Endothelial cell of umbilical vein (primary cell): ENCODE data around the gene GPR78. TPM values are rescaled to one million over a fixed set of nuclear protein-coding genes. Genes with fewer than 3 reads are reported as not detected.

ENCODE experiments used
- BruUV-seq: library from RNA; stranded (reverse); fragments of 400-500 nt; replicated peaks from 2 replicates; lab custom pipeline; 2021; lab: Mats Ljungman, UMichigan
- CTCF ChIA-PET: fragments of 300-600, 350-600 bp; sonication (Branson Sonifier 250); formaldehyde crosslinking; loops from one replicate; lab custom pipeline; 2021; ENCODE audit warnings: antibody characterized with exemption, inconsistent platforms; lab: Charles Lee
- POLR2A ChIA-PET: fragments of 300-600, 350-600 bp; sonication (Branson Sonifier 250); formaldehyde crosslinking; loops from one replicate; lab custom pipeline; 2021; ENCODE audit warnings: antibody characterized with exemption, inconsistent platforms; lab: Charles Lee
- DNase-seq: peaks from one replicate; pipeline ENCODE4 v3.0.0-alpha.2; 2011; ENCODE audit warnings: low read depth, low spot score
- FAIRE-seq: peaks from 2 replicates; lab custom pipeline; 2011; peaks lifted over from hg19 to GRCh38; lab: Jason Lieb, UNC
- H2AFZ ChIP-seq: 2 replicates; pipeline ENCODE4 v1.6.0; 2012; ENCODE audit warnings: low read depth, low read length, control low read depth, inconsistent platforms
- H3K27ac ChIP-seq: 2 replicates; pipeline ENCODE4 v1.5.1; 2011; ENCODE audit warnings: low read depth, mild to moderate bottlenecking, control low read depth, low read length, moderate library complexity; ENCODE audit not compliant: insufficient read depth
- H3K27me3 ChIP-seq, 2 experiments: 2 replicates each; pipeline versions ENCODE4 v1.6.0 to v1.6.1; 2011; ENCODE audit warnings: low read length in 2 of 2, mixed read lengths in 1 of 2; ENCODE audit not compliant: control insufficient read depth in 2 of 2, insufficient read depth in 2 of 2
- H3K36me3 ChIP-seq, 2 experiments: 2 replicates in 1 of 2; 3 replicates in 1 of 2; pipeline ENCODE4 v1.5.1; 2011; ENCODE audit warnings: low read length in 2 of 2, mild to moderate bottlenecking in 1 of 2, moderate library complexity in 1 of 2; ENCODE audit not compliant: control insufficient read depth in 2 of 2, insufficient read depth in 2 of 2; ENCODE audit errors: extremely low read depth in 1 of 2
- H3K4me1 ChIP-seq: 3 replicates; pipeline ENCODE4 v1.5.1; 2011; ENCODE audit warnings: mild to moderate bottlenecking, low read length; ENCODE audit not compliant: control insufficient read depth, insufficient read depth; ENCODE audit errors: extremely low read depth
- H3K4me2 ChIP-seq: 2 replicates; pipeline ENCODE4 v1.6.1; 2011; ENCODE audit warnings: low read length, control low read depth, mixed read lengths; ENCODE audit not compliant: insufficient read depth
- H3K4me3 ChIP-seq, 3 experiments: fragments of 200-600 bp in 1 of 3; sonication (generic), shearing (Covaris generic) in 1 of 3; replicated peaks in 1 of 3; 2 replicates each; pipeline ENCODE4 v1.5.1; 2011 to 2016; ENCODE audit warnings: control low read depth in 3 of 3, low read length in 3 of 3, mild to moderate bottlenecking in 2 of 3, inconsistent platforms in 1 of 3, low read depth in 1 of 3, moderate library complexity in 1 of 3; ENCODE audit not compliant: insufficient read depth in 1 of 3
- H3K79me2 ChIP-seq: 2 replicates; pipeline ENCODE4 v1.6.0; 2012; ENCODE audit warnings: low read length, inconsistent platforms; ENCODE audit not compliant: control insufficient read depth, insufficient read depth
- H3K9ac ChIP-seq: replicated peaks from 2 replicates; pipeline ENCODE3; 2011; ENCODE audit warnings: low read length, control low read depth; ENCODE audit not compliant: insufficient read depth; ENCODE audit errors: extremely low read depth
- H3K9me1 ChIP-seq: replicated peaks from 3 replicates; pipeline ENCODE4 v1.6.0; 2011; ENCODE audit warnings: mild to moderate bottlenecking, low read length; ENCODE audit not compliant: control insufficient read depth, insufficient read depth; ENCODE audit errors: extremely low read depth
- H3K9me3 ChIP-seq: replicated peaks from 2 replicates; pipeline ENCODE4 v1.5.1; 2012; ENCODE audit warnings: low read length, inconsistent platforms; ENCODE audit not compliant: control insufficient read depth, insufficient read depth
- H4K20me1 ChIP-seq: replicated peaks from 2 replicates; pipeline ENCODE3; 2011; ENCODE audit warnings: mild to moderate bottlenecking, low read length; ENCODE audit not compliant: control insufficient read depth, insufficient read depth; ENCODE audit errors: extremely low read depth
- EZH2 ChIP-seq: IDR thresholded peaks from 2 replicates; pipeline ENCODE4 v1.6.1; 2012; ENCODE audit warnings: borderline replicate concordance, low read depth, mild to moderate bottlenecking, moderate library complexity, low read length, inconsistent platforms; ENCODE audit not compliant: severe bottlenecking
- FOS ChIP-seq: IDR thresholded peaks from 2 replicates; pipeline ENCODE4 v1.6.1; 2011; ENCODE audit warnings: mild to moderate bottlenecking, low read length, moderate library complexity, borderline replicate concordance; ENCODE audit not compliant: insufficient read depth
- JUN ChIP-seq: IDR thresholded peaks from 2 replicates; pipeline ENCODE4 v1.6.1; 2011; ENCODE audit warnings: borderline replicate concordance, low read depth; ENCODE audit not compliant: insufficient read length, insufficient read depth
- MYC ChIP-seq: IDR thresholded peaks from one replicate; pipeline ENCODE4 v1.6.1; 2011; ENCODE audit warnings: mild to moderate bottlenecking, low read depth, low read length
- POLR2A ChIP-seq: IDR thresholded peaks from 2 replicates; pipeline ENCODE4 v1.6.1; 2012; ENCODE audit warnings: low read depth, mild to moderate bottlenecking, control low read depth, low read length
- POLR2AphosphoS5 ChIP-seq: IDR thresholded peaks from 2 replicates; pipeline ENCODE4 v1.6.1; 2012; ENCODE audit warnings: low read depth, mild to moderate bottlenecking, control low read depth, low read length, moderate library complexity; ENCODE audit not compliant: insufficient read depth
- dilution Hi-C: fragments of 300-500 bp; cut with MboI; formaldehyde crosslinking; loops from one replicate; pipeline ENCODE4 v1.15.0; 2019; ENCODE audit warnings: low sequenced_read_pairs; ENCODE audit not compliant: extremely low pct_ligation_motif_present
- intact Hi-C: fragments of 100-400 bp; cut with micrococcal nuclease; formaldehyde crosslinking; loops from one replicate; pipeline ENCODE4 v1.10.0; 2022
- polyA plus RNA-seq, 4 experiments: library from polyadenylated mRNA; depleted of rRNA in 3 of 4; stranded (reverse) in 3 of 4; unstranded in 1 of 4; fragments of >200 nt; gene quantifications; 2 replicates each; pipeline versions ENCODE4 v1.2.1 to v1.2.3, GENCODE V29; 2011 to 2012; ENCODE audit warnings: missing spikeins in 1 of 4
- total RNA-seq: library from RNA; stranded (reverse); gene quantifications from 2 replicates; pipeline ENCODE4 v1.2.3, GENCODE V29; 2021
- TF ChIP-seq, protein P1 (sequence below): IDR thresholded peaks from 2 replicates; pipeline ENCODE4 v1.6.1; 2011; ENCODE audit not compliant: insufficient read depth, insufficient read length
- TF ChIP-seq, protein P2 (sequence below), 2 donors: IDR thresholded peaks; 1 replicate in 1 of 2; 2 replicates in 1 of 2; pipeline ENCODE4 v1.5.1; 2011; ENCODE audit warnings: low read length in 2 of 2, mild to moderate bottlenecking in 2 of 2, moderate library complexity in 2 of 2, control low read depth in 1 of 2, inconsistent platforms in 1 of 2, low read depth in 1 of 2; ENCODE audit not compliant: insufficient read depth in 1 of 2; ENCODE audit errors: extremely low read depth in 1 of 2

The GPR78 gene
- total and polyA plus RNA-seq, 2 donors (not counting 3 experiments of a cell fraction or from before 2014, with no cell fraction given), result not detected

DNA sequence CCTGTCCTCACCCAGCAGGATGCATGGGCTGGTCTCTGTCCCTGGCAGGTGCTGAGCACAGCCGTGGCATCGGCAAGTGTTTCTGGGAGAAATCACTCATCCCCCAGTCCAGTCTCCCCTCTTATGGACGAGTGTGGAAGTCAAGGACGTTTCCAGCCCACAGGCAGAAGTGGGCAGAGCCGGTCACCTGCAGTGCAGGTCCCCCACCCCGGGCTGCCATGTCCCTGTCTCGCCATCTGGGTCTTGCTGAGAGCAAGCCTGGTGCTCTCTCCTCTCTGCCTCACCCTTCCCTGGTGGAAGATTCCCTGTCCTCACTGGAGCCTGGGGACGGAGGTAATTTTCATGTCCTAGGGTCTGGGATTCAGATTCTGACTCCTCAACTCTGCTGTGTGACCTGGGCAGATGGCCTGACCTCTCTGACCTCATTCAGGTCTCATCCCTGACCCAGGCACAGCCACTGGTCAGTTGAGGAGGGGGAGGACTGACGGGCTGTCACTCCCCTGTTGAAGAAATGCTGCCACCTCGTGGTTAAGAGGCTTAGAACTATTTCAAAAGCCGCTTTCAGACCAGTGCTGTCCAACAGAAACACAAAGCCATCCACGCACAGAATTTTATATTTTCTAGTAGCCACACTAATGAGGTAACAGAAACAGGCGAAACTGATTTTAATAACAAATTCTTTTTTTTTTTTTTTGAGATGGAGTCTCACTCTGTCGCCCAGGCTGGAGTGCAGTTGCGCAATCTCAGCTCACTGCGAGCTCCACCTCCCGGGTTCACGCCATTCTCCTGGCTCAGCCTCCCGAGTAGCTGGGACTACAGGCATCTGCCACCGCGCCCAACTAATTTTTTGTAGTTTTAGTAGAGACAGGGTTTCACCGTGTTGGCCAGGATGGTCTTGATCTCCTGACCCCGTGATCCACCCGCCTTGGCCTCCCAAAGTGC lies 14.2 kb downstream of the GPR78 start:
- H4K20me1 ChIP-seq, result no peaks in the 10 kb centered on the region
- H3K9me3 ChIP-seq, result no peaks in the 10 kb centered on the region
- peaks cover 22 to 26% of the 10 kb centered on the region in 2 experiments for H3K27me3 ChIP-seq
- H3K79me2 ChIP-seq, result no peaks in the 10 kb centered on the region
- H3K4me3 ChIP-seq, result no peak overlapping the region
- H3K9me1 ChIP-seq, result no peaks in the 10 kb centered on the region
- H3K4me2 ChIP-seq, result no peak overlapping the region
- no peaks in the 10 kb centered on the region for H3K4me1 ChIP-seq
- CTCF ChIA-PET, result interaction anchor here (0.8 to 2.5 kb wide), 2 partner anchors 124 to 126 kb away, joined by 4 to 26 read pairs; no protein-coding TSS in a partner anchor
- intact Hi-C loops (loop anchor here (10.0 kb wide), 1 partner anchor 330 kb away; the partner anchor contains the start of gene HTRA3), dilution Hi-C loops (no loop called here)
- H2AFZ ChIP-seq, result no peak overlapping the region
- FAIRE-seq, result peak; percentile 81
- H3K27ac ChIP-seq, result no peak overlapping the region
- POLR2A ChIA-PET, result no interaction called here
- BruUV-seq, result no TSS peak
- TF ChIP-seq MYC (no peak), EZH2 (no peak), POLR2AphosphoS5 (no peak), FOS (no peak), JUN (no peak), POLR2A (no peak)
- TF ChIP-seq, protein P1, sequence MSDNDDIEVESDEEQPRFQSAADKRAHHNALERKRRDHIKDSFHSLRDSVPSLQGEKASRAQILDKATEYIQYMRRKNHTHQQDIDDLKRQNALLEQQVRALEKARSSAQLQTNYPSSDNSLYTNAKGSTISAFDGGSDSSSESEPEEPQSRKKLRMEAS, result no peak
- TF ChIP-seq, protein P2, sequence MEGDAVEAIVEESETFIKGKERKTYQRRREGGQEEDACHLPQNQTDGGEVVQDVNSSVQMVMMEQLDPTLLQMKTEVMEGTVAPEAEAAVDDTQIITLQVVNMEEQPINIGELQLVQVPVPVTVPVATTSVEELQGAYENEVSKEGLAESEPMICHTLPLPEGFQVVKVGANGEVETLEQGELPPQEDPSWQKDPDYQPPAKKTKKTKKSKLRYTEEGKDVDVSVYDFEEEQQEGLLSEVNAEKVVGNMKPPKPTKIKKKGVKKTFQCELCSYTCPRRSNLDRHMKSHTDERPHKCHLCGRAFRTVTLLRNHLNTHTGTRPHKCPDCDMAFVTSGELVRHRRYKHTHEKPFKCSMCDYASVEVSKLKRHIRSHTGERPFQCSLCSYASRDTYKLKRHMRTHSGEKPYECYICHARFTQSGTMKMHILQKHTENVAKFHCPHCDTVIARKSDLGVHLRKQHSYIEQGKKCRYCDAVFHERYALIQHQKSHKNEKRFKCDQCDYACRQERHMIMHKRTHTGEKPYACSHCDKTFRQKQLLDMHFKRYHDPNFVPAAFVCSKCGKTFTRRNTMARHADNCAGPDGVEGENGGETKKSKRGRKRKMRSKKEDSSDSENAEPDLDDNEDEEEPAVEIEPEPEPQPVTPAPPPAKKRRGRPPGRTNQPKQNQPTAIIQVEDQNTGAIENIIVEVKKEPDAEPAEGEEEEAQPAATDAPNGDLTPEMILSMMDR (IDR thresholded peaks at IDR 0.05; ENCODE audit: extremely low read depth in 1 of 2, insufficient read depth in 1 of 2, low read depth in 1 of 2, low read length in 2 of 2), result peak; percentile 49 to 63
- peak; percentile 53 for DNase-seq
- no peak overlapping the region for H3K9ac ChIP-seq
- H3K36me3 ChIP-seq, result no peaks in the 10 kb centered on the region
